ENCODE measurements around the gene LRP1B.

The LRP1B gene

GRCh38 chr2:141641462-141641861, 489.4 kb downstream of the LRP1B start:
- no peak for DNase-seq

GRCh38 chr2:141639809-141640208, 491.0 kb downstream of the LRP1B start:
- no peak for DNase-seq

DNA sequence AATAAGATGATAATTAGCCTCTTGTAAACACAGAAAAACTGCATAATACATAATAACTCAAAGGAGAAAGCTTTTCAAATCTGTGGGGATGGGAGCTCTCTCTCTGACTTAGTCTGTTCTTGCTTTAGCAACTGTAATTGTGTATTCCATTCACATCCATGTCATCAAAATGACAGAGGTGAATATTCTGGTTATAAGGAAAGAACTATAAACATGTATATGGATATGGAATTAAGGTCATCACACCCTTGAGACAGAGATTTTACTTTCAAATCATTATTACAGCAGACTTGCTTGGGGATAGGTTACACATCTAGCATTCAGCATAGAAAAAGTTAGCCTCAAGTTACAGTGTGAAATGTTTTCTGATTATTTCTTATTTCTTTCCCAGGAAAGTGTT, 497.7 kb downstream of the LRP1B start:
- DNase-seq = no peak

DNA sequence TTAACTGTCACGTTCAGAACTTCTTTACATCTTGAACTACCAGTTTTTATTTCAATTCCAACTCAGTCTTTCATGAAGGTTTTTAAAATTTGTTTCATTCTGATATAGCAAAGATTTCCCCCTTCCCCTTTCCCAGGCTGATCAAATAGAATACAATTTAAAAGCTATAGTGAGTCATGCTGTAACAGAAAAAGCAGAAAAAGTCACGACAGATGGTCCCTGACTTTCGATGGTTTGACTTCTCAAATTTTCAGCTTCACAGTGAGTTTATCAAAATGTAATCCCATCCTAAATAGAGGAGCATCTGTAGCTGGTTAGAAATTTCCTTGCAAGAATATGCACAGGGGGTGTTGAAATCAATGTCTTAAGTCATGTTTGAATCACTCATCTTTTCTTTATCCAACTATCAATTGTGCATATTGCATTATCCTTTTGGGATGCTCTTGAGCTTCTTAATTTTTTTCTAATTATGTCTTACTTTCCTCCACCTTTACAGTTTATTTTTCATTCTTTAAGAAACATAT, 500.3 kb downstream of the LRP1B start:
- DNase-seq = no peak

- DNase-seq = no peak
Observed at GRCh38 chr2:141620372-141620771, 510.4 kb downstream of the LRP1B start.

DNA sequence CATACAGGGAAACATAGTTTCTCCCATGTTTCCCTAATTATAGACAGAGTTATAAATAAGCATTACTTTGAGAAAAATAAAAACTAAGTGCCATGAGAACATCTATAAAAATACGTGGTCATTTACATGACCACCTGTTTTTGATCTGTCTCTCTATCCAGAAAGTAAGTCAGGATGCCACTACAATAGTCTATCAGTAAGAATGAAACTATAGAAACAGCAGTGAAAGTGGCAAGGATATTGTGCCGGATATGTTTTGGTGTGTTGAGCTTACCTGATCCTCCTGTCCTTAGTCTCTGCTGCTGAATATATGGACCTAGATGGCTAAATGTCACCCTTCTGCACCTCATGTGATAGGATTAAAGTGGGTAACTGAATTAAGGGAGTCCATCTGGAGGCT, 512.4 kb downstream of the LRP1B start:
- DNase-seq = no peak

DNA sequence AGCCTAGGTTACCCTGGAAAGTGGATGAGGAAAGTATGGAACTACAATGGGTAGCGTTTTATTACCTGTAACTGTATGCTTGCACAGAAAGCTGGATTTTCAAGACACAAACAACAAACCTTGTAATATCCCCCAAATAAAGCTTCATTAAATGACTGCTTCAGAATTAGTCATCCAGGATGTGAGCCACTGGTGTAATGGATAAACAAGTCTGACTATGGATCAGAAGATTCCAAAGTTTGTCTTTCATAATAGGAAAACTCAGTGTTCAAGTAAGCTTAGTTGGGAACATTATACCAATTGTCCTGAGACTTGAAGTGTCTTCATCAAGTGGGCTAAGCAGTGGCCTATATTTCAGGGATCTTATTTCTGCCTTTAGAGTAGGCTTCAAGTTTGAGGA, 518.8 kb downstream of the LRP1B start:
- DNase-seq = no peak

DNA sequence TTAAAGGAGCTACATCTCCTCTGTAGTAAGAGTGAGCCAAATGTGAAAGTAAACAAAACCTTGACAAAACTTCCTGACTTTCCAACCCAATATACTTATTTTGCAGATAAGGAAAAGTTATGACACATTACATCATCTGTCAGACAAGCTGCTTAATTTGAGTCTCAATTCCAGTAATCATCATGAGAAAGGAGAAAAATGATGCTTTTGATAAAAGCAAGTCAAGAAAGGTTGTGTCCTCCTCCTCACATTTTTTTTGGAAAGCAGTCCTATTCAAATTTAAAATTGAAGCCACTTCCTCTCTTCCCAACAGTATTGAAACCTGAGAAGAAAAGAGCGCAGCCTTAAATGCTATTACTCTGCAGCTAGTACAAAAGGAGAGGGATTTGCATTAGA, 519.6 kb downstream of the LRP1B start:
- no peak for DNase-seq

DNA sequence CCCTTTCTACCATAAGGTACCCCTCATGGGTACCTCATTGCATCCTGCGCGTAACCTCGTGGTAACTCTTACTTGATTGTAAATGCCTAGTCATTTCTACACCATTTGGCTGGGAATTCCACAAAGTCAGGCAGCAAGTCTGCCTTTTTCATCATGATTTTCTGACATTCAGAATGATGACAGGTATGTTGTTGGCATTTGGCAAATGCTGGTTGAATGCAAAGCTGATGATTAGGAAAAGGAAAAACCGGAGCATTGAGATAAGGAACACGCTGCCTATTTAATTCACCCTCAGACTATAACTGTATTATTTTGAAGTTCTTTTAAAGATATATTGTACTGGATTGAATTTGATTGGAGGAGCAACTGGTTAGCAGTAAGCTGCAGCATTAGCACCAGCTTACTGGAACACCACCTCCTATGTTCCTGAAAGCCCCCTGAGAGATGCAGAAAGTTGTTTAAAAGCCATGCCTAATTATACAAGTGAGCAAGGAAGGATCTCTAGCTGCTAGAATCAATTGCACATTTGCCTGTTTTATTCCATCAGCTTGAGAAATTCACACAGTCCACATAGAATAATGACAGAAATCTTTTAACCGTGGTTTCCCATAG, 520.1 kb downstream of the LRP1B start:
- DNase-seq = no peak

DNA sequence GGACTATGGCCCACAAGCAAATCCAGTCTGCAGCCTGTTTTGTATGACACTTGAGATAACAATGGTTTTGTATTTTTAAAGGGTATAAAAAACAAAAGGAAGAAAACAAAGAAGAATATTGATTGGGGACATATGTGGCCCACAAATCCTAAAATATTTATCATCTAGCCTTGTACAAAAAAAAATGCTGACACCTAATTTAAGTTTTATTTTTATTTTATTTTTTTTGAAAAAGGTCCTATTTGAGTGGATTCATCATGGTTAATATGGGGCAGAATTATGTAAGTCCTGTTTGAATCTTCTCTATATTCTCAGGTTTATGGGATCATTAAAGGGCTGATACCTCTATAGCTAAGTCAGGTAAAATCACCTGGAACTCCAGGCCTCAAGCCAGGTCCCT, 525.7 kb downstream of the LRP1B start:
- no peak for DNase-seq

- DNase-seq = no peak
Observed at GRCh38 chr2:141601511-141602152, 529.2 kb downstream of the LRP1B start.

- no peak for DNase-seq
Observed at GRCh38 chr2:141599721-141600120, 531.1 kb downstream of the LRP1B start.

GRCh38 chr2:141598982-141599381, 531.8 kb downstream of the LRP1B start:
- no peak for DNase-seq

DNA sequence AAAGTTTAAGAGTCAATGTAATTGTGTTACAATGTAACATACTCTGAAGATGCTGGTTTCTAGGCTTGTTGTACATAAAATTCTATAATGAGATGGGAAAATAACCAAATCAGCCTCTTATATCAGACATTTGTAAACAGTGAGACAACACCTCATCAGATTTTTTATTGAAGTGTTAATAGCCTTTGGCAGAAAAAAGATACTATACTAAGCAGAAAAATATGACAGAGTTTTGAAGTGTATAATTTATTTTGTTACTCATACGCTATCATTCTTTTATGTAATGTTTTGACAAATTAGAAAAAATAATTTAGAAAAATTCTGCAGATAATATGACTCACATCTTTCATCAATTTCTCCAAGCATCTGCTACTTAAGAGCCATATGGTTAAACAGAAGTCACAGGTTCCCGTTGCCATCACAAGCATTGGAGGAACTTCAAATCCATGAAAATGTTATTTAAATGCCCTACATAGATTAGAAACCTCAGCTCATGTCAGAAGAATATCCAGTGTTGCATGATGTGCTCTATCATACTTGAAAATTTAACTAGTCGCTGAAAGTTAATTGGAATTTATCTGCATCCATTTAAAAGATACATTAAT, 535.4 kb downstream of the LRP1B start:
- DNase-seq = no peak

- no peak for DNase-seq
Observed at GRCh38 chr2:141591787-141592186, 539.0 kb downstream of the LRP1B start.

GRCh38 chr2:141590620-141591019, 540.2 kb downstream of the LRP1B start:
- DNase-seq = no peak

- no peak for DNase-seq
Observed at GRCh38 chr2:141589314-141589713, 541.5 kb downstream of the LRP1B start.

- no peak for DNase-seq
Observed at GRCh38 chr2:141586985-141587384, 543.8 kb downstream of the LRP1B start.

DNA sequence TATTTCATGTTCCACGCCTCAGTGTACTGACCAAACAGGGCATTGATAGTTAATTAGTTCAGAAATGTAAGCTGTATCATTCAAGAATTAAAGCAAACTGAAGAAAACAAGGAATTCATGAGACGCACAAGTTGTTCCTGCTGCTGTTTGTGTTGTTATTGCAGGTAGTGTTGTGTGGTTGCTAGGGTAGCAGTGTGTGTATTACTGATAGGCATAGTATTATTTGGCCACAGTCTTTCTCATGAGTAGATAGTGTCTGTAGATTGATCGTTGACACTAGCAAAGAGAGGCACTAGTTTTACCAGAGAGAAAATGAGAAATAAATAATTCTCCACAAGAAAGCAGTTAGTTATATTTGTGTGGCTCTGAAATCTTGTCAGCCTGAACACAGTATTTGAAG, 548.6 kb downstream of the LRP1B start:
- no peak for DNase-seq

GRCh38 chr2:141579071-141579470, 551.7 kb downstream of the LRP1B start:
- no peak for DNase-seq

GRCh38 chr2:141570474-141571131, 560.2 kb downstream of the LRP1B start:
- no peak for DNase-seq

DNA sequence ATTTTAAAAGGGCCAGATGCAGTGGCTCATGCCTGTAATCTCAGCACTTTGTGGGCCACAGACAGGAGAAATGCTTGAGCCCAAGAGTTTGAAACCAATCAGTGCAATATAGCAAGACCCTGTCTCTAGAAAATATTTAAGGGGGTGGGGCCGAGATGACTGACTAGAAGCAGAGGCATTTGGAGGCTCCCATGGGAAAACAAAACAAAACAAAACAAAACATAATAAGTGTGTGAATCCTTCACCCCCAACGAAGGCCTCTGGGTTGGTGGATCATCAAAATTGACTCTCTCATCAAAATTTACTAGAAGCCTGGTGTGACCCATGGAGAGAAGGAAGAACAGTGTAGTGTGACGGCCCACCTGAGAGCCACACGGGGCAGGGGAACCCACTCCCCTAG, 560.9 kb downstream of the LRP1B start:
- no peak for DNase-seq

DNA sequence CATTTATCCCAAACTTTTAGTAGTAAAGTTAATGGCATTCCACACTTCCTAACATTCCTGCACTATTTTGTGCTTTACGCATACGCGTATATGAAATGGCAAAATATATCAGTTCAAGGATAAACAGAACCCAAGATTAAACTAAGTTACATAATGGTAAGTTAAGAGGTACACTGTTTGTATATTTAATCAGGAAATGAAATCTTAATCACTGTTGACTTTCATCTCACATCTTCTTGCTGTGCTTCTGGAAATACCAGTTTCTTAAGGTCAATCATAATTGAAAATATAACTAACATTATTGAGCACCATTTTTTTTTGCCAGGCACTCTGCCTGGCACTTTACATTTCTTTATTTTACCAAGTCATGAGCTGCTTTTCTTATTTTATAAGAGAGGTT, 565.2 kb downstream of the LRP1B start:
- DNase-seq = no peak

DNA sequence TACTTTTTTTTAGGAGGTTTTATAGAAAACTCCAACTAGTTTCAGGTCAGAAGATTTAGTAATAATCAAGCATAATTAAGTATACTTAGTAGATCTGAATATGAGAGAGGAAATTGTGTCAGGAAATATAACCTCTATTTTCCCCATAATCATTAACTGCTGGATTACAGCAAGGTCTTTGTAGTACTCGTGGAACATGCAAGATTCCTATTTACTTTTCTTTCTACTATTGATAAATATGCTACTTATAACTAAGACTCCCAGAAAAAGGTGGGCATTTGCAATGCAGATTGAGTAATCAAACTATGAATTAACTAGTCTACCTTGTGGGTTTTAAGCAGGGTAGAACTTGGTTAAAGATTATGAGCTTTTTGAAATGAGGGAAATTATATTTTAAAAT, 570.1 kb downstream of the LRP1B start:
- no peak for DNase-seq

Measured in NCI-H2107 (cell line).